Spinal cord (tissue), 10 donors: Measurements from ENCODE around the gene C12orf57. TPM values are rescaled to one million over a fixed set of nuclear protein-coding genes. Genes with fewer than 3 reads are reported as not detected.

Experiments used
- DNase-seq, 6 donors: peaks; one replicate each; pipeline versions ENCODE4 v3.0.0 to v3.0.0-alpha.2; 2013 to 2015; ENCODE audit warnings: low spot score in 6 of 6, low read depth in 4 of 6
- H3K27ac ChIP-seq: one replicate; pipeline ENCODE4 v1.5.1; 2013; ENCODE audit warnings: low read depth, low read length, control low read depth
- H3K27me3 ChIP-seq: one replicate; pipeline ENCODE4 v1.6.1; 2013; ENCODE audit warnings: low read length; ENCODE audit not compliant: control insufficient read depth, insufficient read depth
- H3K36me3 ChIP-seq: one replicate; pipeline ENCODE4 v1.6.1; 2013; ENCODE audit warnings: low read length; ENCODE audit not compliant: control insufficient read depth, insufficient read depth
- H3K4me1 ChIP-seq: one replicate; pipeline ENCODE4 v1.6.1; 2013; ENCODE audit warnings: low read length; ENCODE audit not compliant: control insufficient read depth, insufficient read depth
- H3K4me3 ChIP-seq: one replicate; pipeline ENCODE4 v1.5.1; 2013; ENCODE audit warnings: low read depth, low read length, control low read depth
- H3K9me3 ChIP-seq: one replicate; pipeline ENCODE4 v1.6.1; 2013; ENCODE audit warnings: low read length; ENCODE audit not compliant: control insufficient read depth, insufficient read depth
- WGBS: methylation state at CpG from one replicate; pipeline ENCODE4 v1.1.5; 2013; ENCODE audit warnings: missing lambda C conversion rate; ENCODE audit not compliant: insufficient coverage; 5-methylcytosine and 5-hydroxymethylcytosine counted together
- polyA plus RNA-seq, 2 donors: library from polyadenylated mRNA; unstranded; fragments of 120-200 nt; gene quantifications; one replicate each; pipeline ENCODE4 v1.2.1, GENCODE V29; 2013; ENCODE audit not compliant: insufficient read length in 2 of 2
- total RNA-seq, 2 donors: library from RNA; depleted of rRNA in 1 of 2; stranded (reverse); fragments of 120-200 nt in 1 of 2; fragments of >200 nt in 1 of 2; gene quantifications; one replicate each; pipeline versions ENCODE4 v1.2.3 to v1.2.4, GENCODE V29; 2013 to 2014
- donor health status: healthy.

C12orf57 gene
- total and polyA plus RNA-seq, 4 donors = 108 to 376 (median 231) TPM

DNA sequence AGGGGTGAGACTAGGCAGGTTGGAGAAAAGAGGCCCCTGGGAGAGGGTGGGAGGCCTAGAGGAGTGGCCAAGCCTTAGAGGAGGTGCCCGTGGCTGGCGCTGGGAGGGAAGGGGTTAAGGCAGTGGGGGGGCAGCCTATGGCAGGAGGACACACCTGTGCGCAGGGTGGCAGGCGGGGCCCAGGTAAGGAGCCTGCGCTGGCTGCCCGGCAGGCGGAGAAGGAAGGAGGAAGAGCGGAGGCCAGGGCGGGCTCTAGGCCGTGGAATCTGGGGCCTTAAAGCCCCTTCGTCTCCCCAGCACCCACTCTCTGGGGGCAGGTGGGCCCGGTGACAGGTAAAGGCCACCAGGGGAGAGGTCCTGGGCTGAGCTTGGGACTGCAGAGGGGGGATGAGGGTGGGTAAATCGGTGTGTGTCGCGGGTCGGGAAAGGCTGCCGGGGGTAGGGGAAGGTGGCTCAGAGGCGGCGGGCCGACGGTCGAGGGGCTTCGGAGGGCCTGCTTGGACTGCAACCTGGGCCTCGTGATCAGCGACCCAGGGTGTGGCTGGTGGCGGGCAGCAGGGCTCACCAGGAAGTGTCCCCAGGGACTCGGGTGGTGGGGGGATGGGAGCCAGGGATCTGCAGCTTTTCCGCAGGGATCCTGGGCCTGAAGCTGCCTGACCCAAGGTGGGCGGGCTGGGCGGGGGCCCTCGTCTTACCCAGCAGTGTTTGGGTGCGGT, 19.4 kb downstream of the C12orf57 start:
- 66% methylated on average over 22 of the region's 32 CpGs for WGBS
- DNase-seq = no peak
- no peaks in the 10 kb centered on the region for H3K27me3 ChIP-seq
- peaks cover 38% of the 10 kb centered on the region for H3K36me3 ChIP-seq
- no peak overlapping the region for H3K27ac ChIP-seq
- no peak overlapping the region for H3K4me3 ChIP-seq
- H3K4me1 ChIP-seq = peaks cover 51% of the 10 kb centered on the region
- no peaks in the 10 kb centered on the region for H3K9me3 ChIP-seq

DNA sequence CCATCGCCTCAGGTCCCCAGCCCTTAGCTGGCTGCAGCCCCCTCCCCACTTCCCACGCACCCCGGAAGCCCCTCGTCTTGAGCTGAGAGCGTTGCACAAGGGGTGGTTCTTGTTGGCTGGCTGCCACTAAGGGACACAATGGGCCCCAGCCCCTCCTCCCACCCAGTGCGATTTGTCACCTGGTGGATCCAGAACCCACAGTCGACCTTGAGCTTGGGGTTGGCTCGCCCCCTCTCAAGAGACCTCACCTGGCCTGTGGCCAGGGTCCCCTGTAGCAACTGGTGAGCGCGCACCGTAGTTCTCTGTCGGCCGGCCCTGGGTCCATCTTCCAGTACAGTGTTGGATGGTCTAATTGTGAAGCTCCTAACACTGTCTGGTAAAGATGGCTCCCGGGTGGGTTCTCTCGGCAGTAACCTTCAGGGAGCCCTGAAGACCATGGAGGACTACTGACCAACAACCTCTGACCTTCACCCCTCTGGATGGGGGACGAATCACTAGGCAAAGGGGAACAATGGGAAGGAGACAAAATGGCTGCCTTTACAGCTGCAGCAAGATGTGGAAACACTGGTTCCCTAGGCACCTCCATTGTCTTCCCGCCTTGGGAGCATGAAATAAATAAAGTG, 20.1 kb downstream of the C12orf57 start:
- no peak for DNase-seq
- Histone ChIP-seq H3K27ac (no peak overlapping the region), H3K36me3 (peaks cover 45% of the 10 kb centered on the region)

DNA sequence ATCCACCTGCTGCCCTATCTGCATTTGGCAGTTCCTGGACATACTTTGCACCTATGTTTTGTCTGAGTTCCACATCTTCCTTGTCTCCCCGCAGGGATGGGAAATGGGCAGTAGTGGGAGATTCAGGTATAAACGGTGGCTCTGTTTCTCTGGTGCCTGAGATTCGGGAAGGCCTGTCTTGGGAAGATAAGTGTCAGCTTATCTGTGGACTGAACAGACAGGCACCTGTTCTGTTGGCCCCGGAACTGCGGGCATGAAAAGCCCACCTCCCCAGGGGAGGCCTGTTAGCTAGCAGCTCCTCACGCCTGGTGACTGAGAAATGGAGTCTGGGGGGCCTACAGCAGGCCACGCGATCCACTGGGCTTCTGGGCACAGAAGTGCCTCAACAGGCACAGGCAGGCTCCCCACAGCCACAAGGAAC, 20.8 kb downstream of the C12orf57 start:
- H3K36me3 ChIP-seq = peaks cover 50% of the 10 kb centered on the region
- no peak for DNase-seq
- H3K4me3 ChIP-seq = no peak overlapping the region
- H3K4me1 ChIP-seq = peaks cover 47% of the 10 kb centered on the region
- 75% methylated on average over 8 of the region's 8 CpGs for WGBS
- H3K27ac ChIP-seq = peak overlapping the region; percentile 78
- H3K9me3 ChIP-seq = no peaks in the 10 kb centered on the region
- no peaks in the 10 kb centered on the region for H3K27me3 ChIP-seq

More for the DNA sequence above, 20.1 kb downstream of the C12orf57 start:
- Histone ChIP-seq H3K27me3 (no peaks in the 10 kb centered on the region), H3K4me1 (peaks cover 49% of the 10 kb centered on the region), H3K9me3 (no peaks in the 10 kb centered on the region), H3K4me3 (no peak overlapping the region)
- 46% methylated on average over 6 of the region's 17 CpGs for WGBS

DNA sequence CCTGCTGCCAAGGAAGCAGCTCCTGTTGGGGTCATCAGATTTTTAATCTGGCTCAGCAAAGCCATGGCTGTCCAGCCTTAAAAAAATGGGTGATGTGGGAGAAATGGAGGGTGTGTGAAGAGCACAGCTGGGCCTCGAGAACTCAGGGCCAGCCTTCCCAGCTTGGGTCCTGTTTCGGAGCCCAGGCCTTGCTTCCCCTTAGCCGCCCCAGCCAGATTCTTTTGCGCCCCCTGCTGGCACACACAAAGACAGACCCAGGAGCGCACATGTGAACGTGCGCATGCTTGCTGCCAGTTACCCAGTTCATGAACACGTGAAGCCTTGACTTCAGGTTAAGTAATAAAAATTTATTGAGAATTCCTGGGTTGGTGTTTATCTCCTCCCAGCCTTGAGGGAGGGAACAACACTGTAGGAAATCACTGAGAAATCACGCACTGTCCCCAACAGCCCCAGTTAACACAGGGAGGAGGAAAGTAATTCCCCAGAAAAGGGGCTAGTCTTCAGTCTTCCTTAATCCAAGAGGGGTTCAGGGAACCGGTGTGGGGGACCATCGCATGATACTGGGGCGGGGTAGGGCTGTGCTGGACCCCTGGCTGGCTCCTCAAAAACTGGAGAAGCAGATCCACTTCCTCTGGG, 21.3 kb downstream of the C12orf57 start:
- H3K27ac ChIP-seq = peak overlapping the region; percentile 78
- no peaks in the 10 kb centered on the region for H3K9me3 ChIP-seq
- DNase-seq = peak in 5 of 6 donors; percentile 40 to 91 (median 66)
- WGBS = 8% methylated on average over 8 of the region's 12 CpGs
- no peaks in the 10 kb centered on the region for H3K27me3 ChIP-seq
- H3K36me3 ChIP-seq = peaks cover 50% of the 10 kb centered on the region
- H3K4me1 ChIP-seq = peaks cover 48% of the 10 kb centered on the region
- H3K4me3 ChIP-seq = no peak overlapping the region

DNA sequence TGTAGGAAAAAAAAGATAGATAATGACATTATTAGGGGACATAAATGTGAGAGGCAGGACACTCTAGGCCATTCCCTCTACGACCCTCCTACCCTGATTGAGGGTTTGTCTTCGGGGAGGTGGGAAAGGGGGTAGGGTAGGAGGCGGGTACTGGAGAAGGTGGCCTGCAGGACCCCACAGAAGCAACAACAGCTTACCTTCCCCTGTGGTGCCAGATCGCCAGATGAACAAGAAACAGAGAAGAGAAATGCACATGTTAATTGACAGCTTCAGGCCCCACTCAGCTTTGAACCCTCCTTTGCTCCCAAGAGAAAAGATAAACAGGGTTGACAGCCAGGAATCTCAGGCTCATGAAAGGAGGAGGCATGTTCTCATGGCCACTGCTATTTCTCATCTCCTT, 21.9 kb downstream of the C12orf57 start:
- no peak overlapping the region for H3K4me3 ChIP-seq
- 80% methylated on average over 1 of the region's 4 CpGs for WGBS
- peaks cover 50% of the 10 kb centered on the region for H3K36me3 ChIP-seq
- H3K9me3 ChIP-seq = no peaks in the 10 kb centered on the region
- H3K27ac ChIP-seq = no peak overlapping the region
- no peak for DNase-seq
- no peaks in the 10 kb centered on the region for H3K27me3 ChIP-seq
- peaks cover 44% of the 10 kb centered on the region for H3K4me1 ChIP-seq

DNA sequence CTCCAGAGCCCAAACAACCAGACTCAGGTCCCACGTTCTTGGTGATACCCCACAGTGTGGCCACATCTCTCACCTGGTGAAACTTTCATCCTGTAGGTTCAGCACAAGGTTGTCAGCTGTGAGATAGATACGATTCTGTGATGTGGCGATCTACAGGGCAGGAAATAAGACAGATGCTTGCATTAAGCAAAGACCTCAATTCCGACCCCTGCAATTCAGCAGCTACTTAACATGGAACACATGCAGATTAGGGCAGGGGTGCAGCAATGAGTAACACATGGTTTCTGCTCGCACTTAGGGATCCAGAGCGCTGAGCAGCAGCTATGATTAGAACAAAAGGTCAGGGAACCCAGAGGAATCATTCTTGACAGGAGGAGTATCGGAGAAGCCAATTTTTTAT, 22.5 kb downstream of the C12orf57 start:
- Histone ChIP-seq H3K27ac (no peak overlapping the region), H3K27me3 (no peaks in the 10 kb centered on the region), H3K9me3 (no peaks in the 10 kb centered on the region), H3K4me1 (peaks cover 39% of the 10 kb centered on the region), H3K4me3 (no peak overlapping the region), H3K36me3 (peaks cover 50% of the 10 kb centered on the region)
- DNase-seq = no peak
- WGBS = 90% methylated on average over 7 of the region's 7 CpGs

DNA sequence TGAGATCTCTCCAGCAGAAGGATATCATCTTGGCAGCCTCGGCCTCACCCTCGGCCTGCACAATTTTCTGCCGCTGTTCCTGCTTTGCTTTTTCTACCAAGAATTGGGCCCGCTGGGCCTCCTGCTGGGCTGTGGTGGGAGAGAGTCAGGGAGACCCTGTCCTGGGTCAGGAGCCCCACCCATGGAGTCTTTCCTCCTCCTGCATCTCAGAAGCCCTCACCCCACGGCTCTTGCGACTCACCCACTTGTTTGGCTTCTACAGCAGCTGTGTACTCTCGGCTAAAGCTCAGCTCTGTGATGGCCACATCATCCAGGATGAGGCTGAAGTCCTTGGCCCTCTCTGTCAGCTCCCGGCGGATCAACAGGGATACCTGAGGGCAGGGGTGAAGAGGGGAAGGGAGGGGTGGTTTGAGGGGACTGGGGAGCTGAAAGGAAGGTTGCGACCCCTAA, 23.9 kb downstream of the C12orf57 start:
- Histone ChIP-seq H3K27me3 (no peaks in the 10 kb centered on the region), H3K4me3 (no peak overlapping the region), H3K4me1 (peaks cover 28% of the 10 kb centered on the region), H3K27ac (no peak overlapping the region), H3K9me3 (no peaks in the 10 kb centered on the region), H3K36me3 (peaks cover 50% of the 10 kb centered on the region)
- 90% methylated on average over 4 of the region's 10 CpGs for WGBS
- no peak for DNase-seq

DNA sequence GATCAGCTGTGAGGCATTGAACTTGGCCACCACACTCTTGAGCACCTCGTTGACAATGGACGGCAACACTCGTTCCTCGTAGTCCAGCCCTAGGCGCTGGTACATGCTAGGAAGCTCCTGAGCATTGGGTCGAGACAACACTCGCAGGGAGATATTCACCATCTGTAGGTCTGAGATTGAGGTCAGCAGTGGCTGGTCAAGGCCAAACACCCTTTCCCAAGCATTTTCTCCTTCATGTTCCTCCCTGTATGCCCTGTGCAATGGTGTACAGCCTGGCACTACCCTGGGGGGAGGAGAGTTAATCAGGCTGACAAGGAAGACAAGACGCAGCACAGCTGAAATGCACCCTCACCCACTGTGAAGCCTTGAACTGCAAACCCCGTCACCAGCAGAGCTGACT, 24.6 kb downstream of the C12orf57 start:
- no peak overlapping the region for H3K4me3 ChIP-seq
- H3K4me1 ChIP-seq = peaks cover 25% of the 10 kb centered on the region
- peaks cover 49% of the 10 kb centered on the region for H3K36me3 ChIP-seq
- no peaks in the 10 kb centered on the region for H3K27me3 ChIP-seq
- WGBS = 91% methylated on average over 8 of the region's 9 CpGs
- no peak overlapping the region for H3K27ac ChIP-seq
- no peak for DNase-seq
- no peaks in the 10 kb centered on the region for H3K9me3 ChIP-seq

DNA sequence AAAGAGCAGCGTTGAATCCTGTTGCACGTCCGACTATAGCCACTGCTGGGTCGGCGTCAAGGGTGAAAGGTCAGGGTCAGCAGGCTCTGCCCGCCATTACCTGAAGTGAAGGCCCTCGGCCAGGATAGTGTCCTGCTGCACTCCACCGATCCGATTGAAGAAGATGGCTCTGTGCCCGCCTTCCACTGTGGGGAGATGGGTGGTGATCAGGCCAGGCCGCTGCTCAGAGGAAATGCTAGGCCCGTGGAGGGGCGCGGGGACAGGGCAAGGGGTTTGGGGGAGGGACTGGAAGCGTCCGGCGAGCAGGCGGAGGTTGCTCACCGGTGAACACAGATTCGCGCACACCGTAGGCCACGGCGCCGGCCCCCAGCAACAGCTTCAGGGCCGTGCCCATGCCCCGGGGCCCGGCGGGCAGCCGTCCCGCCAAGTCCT, 26.3 kb downstream of the C12orf57 start:
- WGBS = under 1% methylated on average over 31 of the region's 31 CpGs
- peak overlapping the region; percentile 92 for H3K27ac ChIP-seq
- DNase-seq = no peak
- H3K4me1 ChIP-seq = peaks cover 19% of the 10 kb centered on the region
- peak overlapping the region; percentile 100 for H3K4me3 ChIP-seq
- H3K27me3 ChIP-seq = no peaks in the 10 kb centered on the region
- no peaks in the 10 kb centered on the region for H3K9me3 ChIP-seq
- peaks cover 56% of the 10 kb centered on the region for H3K36me3 ChIP-seq
